ENCODE measurements around the gene HTR1D.
"Not testable (repeated sequence)": the region's sequence is repeated elsewhere in the genome, so short reads cannot be mapped to it uniquely, and the experiment has no call there.

HTR1D gene

GRCh38 chr1:23217421-23218115, at the start of gene HTR1D:
Gene HTR1D (minus strand): TSS chr1:23217502. CDS start chr1:23194219, 23,283 bp downstream.
- DNase-seq (ENCODE audit: low read depth in 1 of 2, low spot score in 1 of 2), result no peak

- DNase-seq (ENCODE audit: low read depth in 1 of 2, low spot score in 1 of 2), result no peak
These were observed 46.1 kb upstream of the HTR1D start for GRCh38 chr1:23263380-23263887.

GRCh38 chr1:23258082-23258481, 40.8 kb upstream of the HTR1D start:
- DNase-seq (ENCODE audit: low read depth in 1 of 2, low spot score in 1 of 2), result not testable (repeated sequence)

GRCh38 chr1:23257371-23257770, 40.1 kb upstream of the HTR1D start:
- DNase-seq (ENCODE audit: low read depth in 1 of 2, low spot score in 1 of 2), result not testable (repeated sequence)

- no peak for DNase-seq (ENCODE audit: low read depth in 1 of 2, low spot score in 1 of 2)
These were observed 37.3 kb upstream of the HTR1D start for GRCh38 chr1:23254584-23254983.

- DNase-seq (ENCODE audit: low read depth in 1 of 2, low spot score in 1 of 2), result no peak
These were observed 34.5 kb upstream of the HTR1D start for GRCh38 chr1:23251812-23252211.

- no peak for DNase-seq (ENCODE audit: low read depth in 1 of 2, low spot score in 1 of 2)
These were observed 32.6 kb upstream of the HTR1D start for GRCh38 chr1:23249787-23250454.

GRCh38 chr1:23247276-23247675, 30.0 kb upstream of the HTR1D start:
- DNase-seq (ENCODE audit: low read depth in 1 of 2, low spot score in 1 of 2), result no peak

GRCh38 chr1:23246274-23246673, 29.0 kb upstream of the HTR1D start:
- DNase-seq (ENCODE audit: low read depth in 1 of 2, low spot score in 1 of 2), result no peak

- DNase-seq (ENCODE audit: low read depth in 1 of 2, low spot score in 1 of 2), result no peak
These were observed 27.0 kb upstream of the HTR1D start for GRCh38 chr1:23244256-23244761.

GRCh38 chr1:23242414-23242813, 25.1 kb upstream of the HTR1D start:
- DNase-seq (ENCODE audit: low read depth in 1 of 2, low spot score in 1 of 2), result no peak

GRCh38 chr1:23239638-23240295, 22.5 kb upstream of the HTR1D start:
- DNase-seq (ENCODE audit: low read depth in 1 of 2, low spot score in 1 of 2), result no peak

- DNase-seq (ENCODE audit: low read depth in 1 of 2, low spot score in 1 of 2), result no peak
These were observed 21.3 kb upstream of the HTR1D start for GRCh38 chr1:23238565-23238964.

GRCh38 chr1:23237508-23237907, 20.2 kb upstream of the HTR1D start:
- DNase-seq (ENCODE audit: low read depth in 1 of 2, low spot score in 1 of 2), result no peak

GRCh38 chr1:23227806-23228205, 10.5 kb upstream of the HTR1D start:
- no peak for DNase-seq (ENCODE audit: low read depth in 1 of 2, low spot score in 1 of 2)

GRCh38 chr1:23224739-23225648, 7.7 kb upstream of the HTR1D start:
- DNase-seq (ENCODE audit: low read depth in 1 of 2, low spot score in 1 of 2), result no peak

GRCh38 chr1:23223963-23224362, 6.7 kb upstream of the HTR1D start:
- DNase-seq (ENCODE audit: low read depth in 1 of 2, low spot score in 1 of 2), result not testable (repeated sequence)

- DNase-seq (ENCODE audit: low read depth in 1 of 2, low spot score in 1 of 2), result not testable (repeated sequence)
These were observed 6.2 kb upstream of the HTR1D start for GRCh38 chr1:23223490-23223951.

GRCh38 chr1:23222742-23223141, 5.4 kb upstream of the HTR1D start:
- no peak for DNase-seq (ENCODE audit: low read depth in 1 of 2, low spot score in 1 of 2)

- DNase-seq (ENCODE audit: low read depth in 1 of 2, low spot score in 1 of 2), result no peak
These were observed 5.0 kb upstream of the HTR1D start for GRCh38 chr1:23222331-23222730.

GRCh38 chr1:23221107-23221506, 3.8 kb upstream of the HTR1D start:
- DNase-seq (ENCODE audit: low read depth in 1 of 2, low spot score in 1 of 2), result no peak
